C4-2B (cell line): ENCODE measurements around the gene ADORA3.

ENCODE experiments used
- CTCF ChIP-seq: fragments of 450-650 bp; conservative IDR thresholded peaks from 2 replicates; pipeline ENCODE4 v1.5.1; 2017; ENCODE audit warnings: mild to moderate bottlenecking
- ZFX ChIP-seq: fragments of 450-650 bp; IDR thresholded peaks from 2 replicates; pipeline ENCODE4 v1.6.1; 2017

- TF ChIP-seq ZFX (no peak), CTCF (no peak)
Observed at GRCh38 chr1:111509997-111510375, 6.6 kb upstream of the ADORA3 start.
